Measurements from ENCODE around the gene ARSG.
A peak's percentile ranks its signal among the peaks of the same experiment; 100 is the strongest.
"Not testable (repeated sequence)": the region's sequence is repeated elsewhere in the genome, so short reads cannot be mapped to it uniquely, and the experiment has no call there.

Gene ARSG

GRCh38 chr17:68255151-68255550 lies 36.1 kb upstream of the ARSG start:
- no peak for DNase-seq (ENCODE audit: low read depth)
- no peak for TF ChIP-seq CTCF (IDR thresholded peaks at IDR 0.05; ENCODE audit: insufficient read depth, low read depth, low read length, missing control alignments)
- H3K4me3 ChIP-seq (ENCODE audit: low read depth, low read length), result no peak overlapping the region

GRCh38 chr17:68255731-68256538 lies 35.4 kb upstream of the ARSG start:
- DNase-seq (ENCODE audit: low read depth), result no peak
- TF ChIP-seq CTCF (IDR thresholded peaks at IDR 0.05; ENCODE audit: insufficient read depth, low read depth, low read length, missing control alignments), result no peak
- H3K4me3 ChIP-seq (ENCODE audit: low read depth, low read length), result no peak overlapping the region

GRCh38 chr17:68256701-68257100 lies 34.6 kb upstream of the ARSG start:
- DNase-seq (ENCODE audit: low read depth); H3K4me3 ChIP-seq (ENCODE audit: low read depth, low read length): not testable (repeated sequence)

GRCh38 chr17:68257934-68258333 lies 33.4 kb upstream of the ARSG start:
- TF ChIP-seq CTCF (IDR thresholded peaks at IDR 0.05; ENCODE audit: insufficient read depth, low read depth, low read length, missing control alignments), result no peak
- no peak overlapping the region for H3K4me3 ChIP-seq (ENCODE audit: low read depth, low read length)
- DNase-seq (ENCODE audit: low read depth), result no peak

GRCh38 chr17:68258890-68259647 lies 32.2 kb upstream of the ARSG start:
- peak overlapping the region; percentile 59 for H3K4me3 ChIP-seq (ENCODE audit: low read depth, low read length)
- DNase-seq (ENCODE audit: low read depth), result peak; percentile 92

- peak; percentile 26 for DNase-seq (ENCODE audit: low read depth)
- peak overlapping the region; percentile 59 for H3K4me3 ChIP-seq (ENCODE audit: low read depth, low read length)
Observed at GRCh38 chr17:68259648-68259951, 31.7 kb upstream of the ARSG start.

GRCh38 chr17:68260051-68260762 lies 31.1 kb upstream of the ARSG start:
- no peak for DNase-seq (ENCODE audit: low read depth)
- TF ChIP-seq CTCF (IDR thresholded peaks at IDR 0.05; ENCODE audit: insufficient read depth, low read depth, low read length, missing control alignments), result no peak
- H3K4me3 ChIP-seq (ENCODE audit: low read depth, low read length), result no peak overlapping the region; the same call in 1 of the 2 replicates

- not testable (repeated sequence) for H3K4me3 ChIP-seq (ENCODE audit: low read depth, low read length); DNase-seq (ENCODE audit: low read depth)
Observed at GRCh38 chr17:68262467-68262866, 28.8 kb upstream of the ARSG start.
